Measurements from ENCODE around the gene GALNTL6. TPM values are rescaled to one million over a fixed set of nuclear protein-coding genes. Genes with fewer than 3 reads are reported as not detected.
"Not testable (repeated sequence)": the region's sequence is repeated elsewhere in the genome, so short reads cannot be mapped to it uniquely, and the experiment has no call there.

The GALNTL6 gene
- total and polyA plus RNA-seq, 4 donors = 6.1 to 25.4 (median 22.5) TPM

DNA sequence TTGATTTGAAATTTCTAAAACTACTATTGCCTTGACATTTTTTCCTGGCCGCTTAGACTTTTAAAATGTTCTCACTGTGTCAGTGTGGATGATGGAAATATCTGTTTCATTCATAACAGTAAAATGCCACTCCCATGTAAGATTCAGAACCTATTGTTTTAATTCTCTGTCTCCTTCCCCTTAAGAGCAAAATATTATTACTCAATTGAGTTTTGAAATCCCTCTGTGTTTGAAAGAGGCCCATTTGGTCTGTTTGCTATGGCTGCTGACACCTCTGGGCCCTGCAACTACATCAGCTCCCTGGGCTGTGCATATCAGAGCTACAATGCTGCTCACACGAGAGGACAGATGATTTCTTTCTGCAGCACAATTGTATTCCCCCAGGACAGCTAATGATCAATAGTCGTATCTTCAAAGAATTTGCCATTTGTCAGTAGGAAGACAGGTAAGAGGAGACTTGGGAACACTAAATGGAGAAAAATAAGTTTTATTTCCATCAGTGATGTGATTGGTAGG, 967.4 kb downstream of the GALNTL6 start:
- WGBS (ENCODE audit: insufficient coverage) = no CpG with 5 or more reads among the region's 3 CpGs
- peaks cover 6% of the 10 kb centered on the region for H3K9me3 ChIP-seq (ENCODE audit: control insufficient read depth, insufficient read depth, low read length)
- no peaks in the 10 kb centered on the region for H3K36me3 ChIP-seq (ENCODE audit: control insufficient read depth, insufficient read depth, low read length)
- H3K27me3 ChIP-seq (ENCODE audit: control insufficient read depth, insufficient read depth, low read length) = no peaks in the 10 kb centered on the region
- no peak overlapping the region for H3K27ac ChIP-seq (ENCODE audit: low read depth, low read length)
- H3K4me1 ChIP-seq (ENCODE audit: control insufficient read depth, insufficient read depth, low read length) = no peaks in the 10 kb centered on the region
- DNase-seq (ENCODE audit: low read depth in 4 of 6, low spot score in 6 of 6) = peak in 1 of 6 donors; percentile 68
- H3K4me3 ChIP-seq (ENCODE audit: low read depth, low read length) = no peak overlapping the region

- H3K27ac ChIP-seq (ENCODE audit: low read depth, low read length) = no peak overlapping the region
- H3K27me3 ChIP-seq (ENCODE audit: control insufficient read depth, insufficient read depth, low read length) = no peaks in the 10 kb centered on the region
- DNase-seq (ENCODE audit: low read depth in 4 of 6, low spot score in 6 of 6) = no peak
- no CpG with 5 or more reads among the region's 1 CpG for WGBS (ENCODE audit: insufficient coverage)
- no peaks in the 10 kb centered on the region for H3K36me3 ChIP-seq (ENCODE audit: control insufficient read depth, insufficient read depth, low read length)
- no peak overlapping the region for H3K4me3 ChIP-seq (ENCODE audit: low read depth, low read length)
- peaks cover 6% of the 10 kb centered on the region for H3K9me3 ChIP-seq (ENCODE audit: control insufficient read depth, insufficient read depth, low read length)
- no peaks in the 10 kb centered on the region for H3K4me1 ChIP-seq (ENCODE audit: control insufficient read depth, insufficient read depth, low read length)
These were observed 972.4 kb downstream of the GALNTL6 start for GRCh38 chr4:172785613-172786012.

- Histone ChIP-seq H3K36me3 (ENCODE audit: control insufficient read depth, insufficient read depth, low read length) (no peaks in the 10 kb centered on the region), H3K4me3 (ENCODE audit: low read depth, low read length) (no peak overlapping the region), H3K9me3 (ENCODE audit: control insufficient read depth, insufficient read depth, low read length) (peaks cover 6% of the 10 kb centered on the region), H3K4me1 (ENCODE audit: control insufficient read depth, insufficient read depth, low read length) (no peaks in the 10 kb centered on the region), H3K27me3 (ENCODE audit: control insufficient read depth, insufficient read depth, low read length) (no peaks in the 10 kb centered on the region), H3K27ac (ENCODE audit: low read depth, low read length) (no peak overlapping the region)
- DNase-seq (ENCODE audit: low read depth in 4 of 6, low spot score in 6 of 6) = peak in 2 of 6 donors; percentile 49 to 71
- WGBS (ENCODE audit: insufficient coverage) = no CpG with 5 or more reads among the region's 4 CpGs
These were observed 973.0 kb downstream of the GALNTL6 start for GRCh38 chr4:172786039-172786792.

GRCh38 chr4:172787111-172787510, 973.9 kb downstream of the GALNTL6 start:
- WGBS (ENCODE audit: insufficient coverage) = 84% methylated on average over 2 of the region's 3 CpGs
- Histone ChIP-seq H3K27me3 (ENCODE audit: control insufficient read depth, insufficient read depth, low read length) (no peaks in the 10 kb centered on the region), H3K36me3 (ENCODE audit: control insufficient read depth, insufficient read depth, low read length) (no peaks in the 10 kb centered on the region), H3K4me1 (ENCODE audit: control insufficient read depth, insufficient read depth, low read length) (no peaks in the 10 kb centered on the region), H3K27ac (ENCODE audit: low read depth, low read length) (no peak overlapping the region), H3K4me3 (ENCODE audit: low read depth, low read length) (no peak overlapping the region), H3K9me3 (ENCODE audit: control insufficient read depth, insufficient read depth, low read length) (peaks cover 6% of the 10 kb centered on the region)
- DNase-seq (ENCODE audit: low read depth in 4 of 6, low spot score in 6 of 6) = no peak

DNA sequence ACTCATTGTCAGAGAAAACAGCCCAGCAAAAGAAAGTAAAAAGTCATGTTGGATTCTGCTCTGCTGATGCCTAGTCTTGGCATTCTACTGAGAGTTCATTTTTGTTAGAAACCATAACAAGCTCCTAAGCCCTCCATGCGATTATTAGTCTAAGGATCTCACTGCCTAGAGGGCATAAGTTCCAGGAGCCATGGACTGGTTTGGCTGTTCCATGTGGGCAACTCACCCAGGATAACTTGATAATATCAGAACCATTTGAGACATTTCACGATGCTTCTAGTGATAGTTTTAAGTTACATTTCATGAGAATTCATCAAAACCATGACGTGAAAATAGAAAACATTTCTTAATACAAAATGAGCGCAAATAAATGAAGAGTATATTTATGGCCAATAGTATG, 978.6 kb downstream of the GALNTL6 start:
- Histone ChIP-seq H3K9me3 (ENCODE audit: control insufficient read depth, insufficient read depth, low read length) (no peaks in the 10 kb centered on the region), H3K27ac (ENCODE audit: low read depth, low read length) (no peak overlapping the region), H3K4me1 (ENCODE audit: control insufficient read depth, insufficient read depth, low read length) (no peaks in the 10 kb centered on the region), H3K27me3 (ENCODE audit: control insufficient read depth, insufficient read depth, low read length) (no peaks in the 10 kb centered on the region), H3K4me3 (ENCODE audit: low read depth, low read length) (no peak overlapping the region), H3K36me3 (ENCODE audit: control insufficient read depth, insufficient read depth, low read length) (no peaks in the 10 kb centered on the region)
- DNase-seq (ENCODE audit: low read depth in 4 of 6, low spot score in 6 of 6) = no peak
- WGBS (ENCODE audit: insufficient coverage) = 91% methylated on average over 1 of the region's 4 CpGs

- Histone ChIP-seq H3K9me3 (ENCODE audit: control insufficient read depth, insufficient read depth, low read length) (no peaks in the 10 kb centered on the region), H3K36me3 (ENCODE audit: control insufficient read depth, insufficient read depth, low read length) (no peaks in the 10 kb centered on the region), H3K27ac (ENCODE audit: low read depth, low read length) (no peak overlapping the region), H3K4me3 (ENCODE audit: low read depth, low read length) (no peak overlapping the region), H3K27me3 (ENCODE audit: control insufficient read depth, insufficient read depth, low read length) (no peaks in the 10 kb centered on the region), H3K4me1 (ENCODE audit: control insufficient read depth, insufficient read depth, low read length) (no peaks in the 10 kb centered on the region)
- peak in 2 of 6 donors; percentile 30 to 59 for DNase-seq (ENCODE audit: low read depth in 4 of 6, low spot score in 6 of 6)
- WGBS (ENCODE audit: insufficient coverage) = no CpG with 5 or more reads among the region's 4 CpGs
These were observed 980.5 kb downstream of the GALNTL6 start for GRCh38 chr4:172793565-172794306.

DNA sequence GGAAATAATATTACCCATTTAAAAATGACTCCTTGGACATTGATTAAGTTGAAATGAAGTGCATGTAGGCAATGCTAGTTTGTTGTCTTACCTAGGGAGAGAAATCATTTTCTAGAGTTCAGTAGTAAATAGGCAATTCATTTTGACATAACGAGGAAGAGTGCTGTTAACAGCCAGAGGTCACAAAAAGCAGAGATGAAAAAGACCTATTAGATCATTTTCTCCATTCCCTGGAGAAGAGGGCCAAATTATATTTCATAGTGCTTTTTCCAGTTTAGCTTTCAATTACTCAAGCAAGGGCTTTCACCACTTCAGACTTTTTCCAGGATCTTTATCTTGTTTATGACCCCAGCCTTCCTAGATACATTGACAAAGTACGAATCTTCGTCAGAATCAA, 981.1 kb downstream of the GALNTL6 start:
- no peaks in the 10 kb centered on the region for H3K4me1 ChIP-seq (ENCODE audit: control insufficient read depth, insufficient read depth, low read length)
- 59% methylated on average over 2 of the region's 3 CpGs for WGBS (ENCODE audit: insufficient coverage)
- H3K4me3 ChIP-seq (ENCODE audit: low read depth, low read length) = no peak overlapping the region
- H3K36me3 ChIP-seq (ENCODE audit: control insufficient read depth, insufficient read depth, low read length) = no peaks in the 10 kb centered on the region
- H3K27ac ChIP-seq (ENCODE audit: low read depth, low read length) = no peak overlapping the region
- H3K27me3 ChIP-seq (ENCODE audit: control insufficient read depth, insufficient read depth, low read length) = no peaks in the 10 kb centered on the region
- H3K9me3 ChIP-seq (ENCODE audit: control insufficient read depth, insufficient read depth, low read length) = no peaks in the 10 kb centered on the region
- peak in 1 of 6 donors; percentile 59 for DNase-seq (ENCODE audit: low read depth in 4 of 6, low spot score in 6 of 6)

DNA sequence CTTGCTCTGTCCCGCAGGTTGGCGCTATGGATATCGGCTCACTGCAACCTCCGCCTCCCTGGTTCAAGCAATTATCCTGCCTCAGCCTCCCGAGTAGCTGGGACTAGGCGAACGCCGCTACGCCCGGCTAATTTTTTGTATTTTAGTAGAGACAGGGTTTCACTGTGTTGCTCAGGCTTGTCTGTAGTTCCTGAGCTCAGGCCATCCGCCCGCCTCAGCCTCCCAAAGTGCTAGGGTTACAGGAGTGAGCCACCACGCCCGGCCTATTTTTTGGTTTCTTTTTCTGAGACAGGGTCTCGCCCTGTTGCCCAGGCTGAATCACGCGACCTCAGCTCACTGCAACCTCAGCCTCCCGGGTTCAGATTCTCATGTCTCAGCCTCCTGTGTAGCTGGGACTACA, 984.1 kb downstream of the GALNTL6 start:
- H3K9me3 ChIP-seq (ENCODE audit: control insufficient read depth, insufficient read depth, low read length); H3K36me3 ChIP-seq (ENCODE audit: control insufficient read depth, insufficient read depth, low read length); H3K4me3 ChIP-seq (ENCODE audit: low read depth, low read length); H3K27ac ChIP-seq (ENCODE audit: low read depth, low read length); DNase-seq (ENCODE audit: low read depth in 4 of 6, low spot score in 6 of 6); H3K27me3 ChIP-seq (ENCODE audit: control insufficient read depth, insufficient read depth, low read length); H3K4me1 ChIP-seq (ENCODE audit: control insufficient read depth, insufficient read depth, low read length): not testable (repeated sequence)
- WGBS (ENCODE audit: insufficient coverage) = 97% methylated on average over 15 of the region's 18 CpGs

DNA sequence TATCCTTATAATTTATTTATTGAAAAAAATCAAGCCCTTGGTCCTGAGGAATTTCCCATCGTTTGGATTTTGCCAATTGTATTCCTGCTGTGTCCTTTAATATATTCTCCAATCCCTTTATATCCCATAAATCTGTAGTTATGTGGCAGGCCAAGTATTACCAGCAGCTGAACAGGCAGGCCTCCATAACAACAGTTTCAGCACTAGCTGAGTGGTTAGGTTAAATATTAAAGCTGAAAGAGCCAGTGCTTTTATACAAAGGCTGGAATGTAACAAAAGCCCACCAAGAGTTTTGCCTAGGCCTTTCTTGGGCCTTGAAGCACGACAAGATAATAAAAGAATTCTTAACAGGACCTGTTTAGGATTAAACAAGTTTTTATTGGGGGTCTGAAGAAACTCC, 988.8 kb downstream of the GALNTL6 start:
- no peak for DNase-seq (ENCODE audit: low read depth in 4 of 6, low spot score in 6 of 6)

More for the DNA sequence above, 988.8 kb downstream of the GALNTL6 start:
- Histone ChIP-seq H3K27ac (ENCODE audit: low read depth, low read length) (no peak overlapping the region), H3K9me3 (ENCODE audit: control insufficient read depth, insufficient read depth, low read length) (no peaks in the 10 kb centered on the region), H3K27me3 (ENCODE audit: control insufficient read depth, insufficient read depth, low read length) (no peaks in the 10 kb centered on the region), H3K4me3 (ENCODE audit: low read depth, low read length) (no peak overlapping the region), H3K4me1 (ENCODE audit: control insufficient read depth, insufficient read depth, low read length) (no peaks in the 10 kb centered on the region), H3K36me3 (ENCODE audit: control insufficient read depth, insufficient read depth, low read length) (no peaks in the 10 kb centered on the region)
- no CpG with 5 or more reads among the region's 2 CpGs for WGBS (ENCODE audit: insufficient coverage)
